ENCODE data around the gene SLC27A1. TPM values are rescaled to one million over a fixed set of nuclear protein-coding genes. Genes with fewer than 3 reads are reported as not detected.

The SLC27A1 gene
- total and polyA plus RNA-seq, 2 experiments from 2014 or later = 8.6 to 8.7 TPM

DNA sequence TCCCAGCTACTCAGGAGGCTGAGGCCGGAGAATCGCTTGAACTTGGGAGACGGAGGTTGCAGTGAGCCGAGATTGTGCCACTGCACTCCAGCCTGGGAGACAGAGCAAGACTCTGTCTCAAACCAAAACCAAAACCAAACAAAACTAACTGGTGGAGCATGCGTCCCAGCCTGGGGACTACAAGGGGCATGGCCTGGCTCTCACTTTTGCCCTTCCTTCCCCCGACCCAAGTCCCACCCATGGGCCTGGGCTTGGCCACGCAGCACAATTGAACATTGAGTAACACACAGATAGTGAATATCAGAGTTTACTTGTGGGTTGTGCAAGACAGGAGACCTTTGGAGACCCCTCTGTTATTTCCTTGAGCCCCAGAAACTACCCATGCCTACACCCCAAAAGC is 35.1 kb upstream of the SLC27A1 start:
- no peaks in the 10 kb centered on the region for H3K9me3 ChIP-seq (ENCODE audit: low read depth)
- no peak overlapping the region for H3K27ac ChIP-seq
- no peaks in the 10 kb centered on the region for H3K36me3 ChIP-seq (replicated peaks; ENCODE audit: insufficient read depth, low read depth)
- no peaks in the 10 kb centered on the region for H3K4me1 ChIP-seq (ENCODE audit: insufficient read depth)
- no peak overlapping the region for H3K4me3 ChIP-seq
- no peak overlapping the region for H2AFZ ChIP-seq
- no peak for TF ChIP-seq EZH2 (IDR thresholded peaks at IDR 0.05; ENCODE audit: borderline replicate concordance)
- TF ChIP-seq, protein P1, sequence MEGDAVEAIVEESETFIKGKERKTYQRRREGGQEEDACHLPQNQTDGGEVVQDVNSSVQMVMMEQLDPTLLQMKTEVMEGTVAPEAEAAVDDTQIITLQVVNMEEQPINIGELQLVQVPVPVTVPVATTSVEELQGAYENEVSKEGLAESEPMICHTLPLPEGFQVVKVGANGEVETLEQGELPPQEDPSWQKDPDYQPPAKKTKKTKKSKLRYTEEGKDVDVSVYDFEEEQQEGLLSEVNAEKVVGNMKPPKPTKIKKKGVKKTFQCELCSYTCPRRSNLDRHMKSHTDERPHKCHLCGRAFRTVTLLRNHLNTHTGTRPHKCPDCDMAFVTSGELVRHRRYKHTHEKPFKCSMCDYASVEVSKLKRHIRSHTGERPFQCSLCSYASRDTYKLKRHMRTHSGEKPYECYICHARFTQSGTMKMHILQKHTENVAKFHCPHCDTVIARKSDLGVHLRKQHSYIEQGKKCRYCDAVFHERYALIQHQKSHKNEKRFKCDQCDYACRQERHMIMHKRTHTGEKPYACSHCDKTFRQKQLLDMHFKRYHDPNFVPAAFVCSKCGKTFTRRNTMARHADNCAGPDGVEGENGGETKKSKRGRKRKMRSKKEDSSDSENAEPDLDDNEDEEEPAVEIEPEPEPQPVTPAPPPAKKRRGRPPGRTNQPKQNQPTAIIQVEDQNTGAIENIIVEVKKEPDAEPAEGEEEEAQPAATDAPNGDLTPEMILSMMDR (IDR thresholded peaks at IDR 0.05; ENCODE audit: poor library complexity) = no peak
- TF ChIP-seq EZH2phosphoT487 (IDR thresholded peaks at IDR 0.05; ENCODE audit: low read depth, severe bottlenecking, unreplicated experiment) = no peak
- no peaks in the 10 kb centered on the region for H4K20me1 ChIP-seq (ENCODE audit: insufficient read depth, poor library complexity, severe bottlenecking)
- DNase-seq (ENCODE audit: low spot score) = no peak
- 84% methylated on average over 7 of the region's 7 CpGs for WGBS (ENCODE audit: low lambda C conversion rate, missing lambda C conversion rate)
- no peak overlapping the region for H3K4me2 ChIP-seq
- H3K9me2 ChIP-seq (replicated peaks; ENCODE audit: insufficient read depth) = no peaks in the 10 kb centered on the region
- no peaks in the 10 kb centered on the region for H3K27me3 ChIP-seq
- H3K79me2 ChIP-seq = no peaks in the 10 kb centered on the region

DNA sequence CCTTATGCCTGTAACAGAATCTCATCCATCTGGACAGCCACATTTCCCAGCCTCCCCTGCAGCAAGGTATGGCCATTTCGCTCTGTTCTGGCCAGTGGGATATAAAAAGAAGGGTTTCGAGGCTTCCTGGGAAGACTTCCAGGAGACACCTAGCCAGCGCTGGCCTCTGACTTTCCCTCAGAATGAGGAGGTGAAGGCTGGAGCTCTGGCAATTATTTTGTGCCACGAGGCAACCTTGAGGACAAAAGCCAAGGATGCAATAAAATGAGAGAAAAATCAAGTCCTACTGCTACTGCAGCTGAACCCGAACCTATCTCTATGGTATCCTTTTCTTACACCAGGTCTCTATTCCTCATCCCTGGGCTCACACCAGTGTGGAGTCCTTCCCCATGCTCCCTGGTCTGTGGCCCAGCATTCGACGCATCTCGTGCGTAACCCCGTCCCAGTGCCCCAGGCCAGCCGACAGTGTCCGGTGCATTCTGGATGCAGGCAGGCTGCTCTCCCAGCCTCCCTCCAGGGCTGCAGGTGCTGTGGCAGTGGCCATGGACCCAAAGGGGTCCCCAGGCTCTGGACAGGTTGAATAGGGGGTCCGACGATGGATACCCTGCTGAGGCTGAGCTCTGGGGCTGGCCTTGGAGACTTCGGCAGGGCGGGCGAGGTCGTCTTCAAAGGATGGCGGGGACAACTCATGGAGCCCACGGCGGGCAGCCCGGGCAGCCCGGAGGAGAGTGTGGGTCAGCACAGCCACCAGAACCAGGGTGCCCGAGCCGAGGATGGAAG is 34.0 kb upstream of the SLC27A1 start:
- Histone ChIP-seq H4K20me1 (ENCODE audit: insufficient read depth, poor library complexity, severe bottlenecking) (no peaks in the 10 kb centered on the region), H3K9me2 (replicated peaks; ENCODE audit: insufficient read depth) (no peaks in the 10 kb centered on the region), H3K4me2 (no peak overlapping the region), H3K9me3 (ENCODE audit: low read depth) (no peaks in the 10 kb centered on the region), H3K27ac (no peak overlapping the region), H3K36me3 (replicated peaks; ENCODE audit: insufficient read depth, low read depth) (no peaks in the 10 kb centered on the region), H3K79me2 (no peaks in the 10 kb centered on the region), H3K4me3 (no peak overlapping the region), H3K4me1 (ENCODE audit: insufficient read depth) (no peaks in the 10 kb centered on the region), H2AFZ (no peak overlapping the region), H3K27me3 (no peaks in the 10 kb centered on the region)
- WGBS (ENCODE audit: low lambda C conversion rate, missing lambda C conversion rate) = over 99% methylated on average over 22 of the region's 25 CpGs
- TF ChIP-seq, protein P1 (IDR thresholded peaks at IDR 0.05; ENCODE audit: poor library complexity) = no peak
- TF ChIP-seq EZH2phosphoT487 (IDR thresholded peaks at IDR 0.05; ENCODE audit: low read depth, severe bottlenecking, unreplicated experiment) (no peak), EZH2 (IDR thresholded peaks at IDR 0.05; ENCODE audit: borderline replicate concordance) (no peak)
- DNase-seq (ENCODE audit: low spot score) = no peak

DNA sequence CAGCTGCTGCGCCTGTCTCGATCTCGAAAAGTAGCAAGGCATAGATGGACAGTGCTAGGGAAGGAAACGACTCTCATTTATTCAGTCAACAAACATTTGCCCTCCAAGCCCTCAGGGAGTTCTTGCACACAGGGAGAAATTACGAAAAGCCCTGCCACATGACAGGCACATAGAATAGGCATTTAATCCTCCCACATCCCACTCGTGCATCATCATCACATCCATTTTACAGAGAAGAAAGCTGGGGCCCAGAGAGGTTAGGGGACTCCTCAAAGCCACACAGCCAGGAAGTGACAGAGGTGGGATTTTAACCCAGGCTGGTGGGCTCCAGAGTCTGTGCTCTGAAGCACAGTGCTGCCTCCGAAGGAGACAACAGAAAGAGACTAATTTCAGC is 33.5 kb upstream of the SLC27A1 start:
- H3K79me2 ChIP-seq = no peaks in the 10 kb centered on the region
- no peaks in the 10 kb centered on the region for H3K9me2 ChIP-seq (replicated peaks; ENCODE audit: insufficient read depth)
- H2AFZ ChIP-seq = no peak overlapping the region
- no peaks in the 10 kb centered on the region for H3K36me3 ChIP-seq (replicated peaks; ENCODE audit: insufficient read depth, low read depth)
- H3K4me3 ChIP-seq = no peak overlapping the region
- WGBS (ENCODE audit: low lambda C conversion rate, missing lambda C conversion rate) = 88% methylated on average over 7 of the region's 7 CpGs
- TF ChIP-seq EZH2phosphoT487 (IDR thresholded peaks at IDR 0.05; ENCODE audit: low read depth, severe bottlenecking, unreplicated experiment) = no peak
- TF ChIP-seq, protein P1 (IDR thresholded peaks at IDR 0.05; ENCODE audit: poor library complexity) = no peak
- no peak for TF ChIP-seq EZH2 (IDR thresholded peaks at IDR 0.05; ENCODE audit: borderline replicate concordance)
- no peaks in the 10 kb centered on the region for H3K4me1 ChIP-seq (ENCODE audit: insufficient read depth)
- H3K9me3 ChIP-seq (ENCODE audit: low read depth) = no peaks in the 10 kb centered on the region
- DNase-seq (ENCODE audit: low spot score) = no peak
- no peak overlapping the region for H3K4me2 ChIP-seq
- H3K27ac ChIP-seq = no peak overlapping the region
- H3K27me3 ChIP-seq = no peaks in the 10 kb centered on the region
- no peaks in the 10 kb centered on the region for H4K20me1 ChIP-seq (ENCODE audit: insufficient read depth, poor library complexity, severe bottlenecking)
